Cardiac muscle cell (in vitro differentiated cells and primary cell): ENCODE measurements around the gene UXS1. TPM values are rescaled to one million over a fixed set of nuclear protein-coding genes. Genes with fewer than 3 reads are reported as not detected.

Experiments used
- DNase-seq, 2 donors: peaks; one replicate each; pipeline versions ENCODE4 v3.0.0 to v3.0.0-alpha.2; 2010 to 2017; ENCODE audit warnings: low read depth in 1 of 2, low spot score in 1 of 2
- H3K27ac ChIP-seq: fragments of 200-600 bp; sonication (generic); 2 replicates; pipeline ENCODE4 v1.5.1; 2016
- H3K27me3 ChIP-seq: fragments of 200-600 bp; sonication (generic); 2 replicates; pipeline ENCODE4 v1.6.0; 2016; ENCODE audit warnings: control low read depth
- H3K36me3 ChIP-seq: fragments of 200-600 bp; sonication (generic); 2 replicates; pipeline ENCODE4 v1.5.1; 2016; ENCODE audit warnings: control low read depth
- H3K4me1 ChIP-seq: fragments of 200-600 bp; sonication (generic); 2 replicates; pipeline ENCODE4 v1.8.1; 2017; ENCODE audit warnings: low read depth, mild to moderate bottlenecking, mixed run types
- H3K4me3 ChIP-seq: fragments of 200-600 bp; sonication (generic); 2 replicates; pipeline ENCODE4 v1.5.1; 2016; ENCODE audit warnings: mild to moderate bottlenecking
- H3K9me3 ChIP-seq: fragments of 200-600 bp; sonication (generic); 2 replicates; pipeline ENCODE4 v1.5.1; 2017; ENCODE audit warnings: low read depth, mild to moderate bottlenecking, control low read depth
- CTCF ChIP-seq: IDR thresholded peaks from 2 replicates; pipeline ENCODE4 v1.5.1; 2012; ENCODE audit warnings: low read depth, mild to moderate bottlenecking, low read length
- polyA plus RNA-seq: library from polyadenylated mRNA; unstranded; fragments of >200 nt; fragmentation: Nextera tagmentation; extraction: Ambion mirVana; gene quantifications from 2 replicates; pipeline ENCODE4 v1.2.1, GENCODE V29; 2016
- total RNA-seq: library from RNA; depleted of rRNA; stranded (reverse); fragments of >200 nt; gene quantifications from 2 replicates; pipeline ENCODE4 v1.2.3, GENCODE V29; 2016

The UXS1 gene
- total and polyA plus RNA-seq, 2 experiments from 2014 or later: 28.8 to 44.9 TPM

GRCh38 chr2:106126705-106127281, 67.3 kb downstream of the UXS1 start:
- Histone ChIP-seq H3K27ac (no peak overlapping the region), H3K4me1 (peaks cover 6% of the 10 kb centered on the region), H3K9me3 (no peaks in the 10 kb centered on the region), H3K4me3 (no peak overlapping the region), H3K27me3 (no peaks in the 10 kb centered on the region), H3K36me3 (no peaks in the 10 kb centered on the region)
- DNase-seq: no peak
- no peak for TF ChIP-seq CTCF

- Histone ChIP-seq H3K4me1 (peaks cover 6% of the 10 kb centered on the region), H3K9me3 (no peaks in the 10 kb centered on the region), H3K27me3 (no peaks in the 10 kb centered on the region), H3K4me3 (no peak overlapping the region), H3K27ac (no peak overlapping the region), H3K36me3 (no peaks in the 10 kb centered on the region)
- no peak for TF ChIP-seq CTCF
- DNase-seq: no peak
These were observed 67.8 kb downstream of the UXS1 start for GRCh38 chr2:106126295-106126694.

GRCh38 chr2:106124905-106125549, 69.1 kb downstream of the UXS1 start:
- no peak for DNase-seq
- H3K27ac ChIP-seq: no peak overlapping the region
- H3K36me3 ChIP-seq: no peaks in the 10 kb centered on the region
- no peaks in the 10 kb centered on the region for H3K4me1 ChIP-seq
- no peak overlapping the region for H3K4me3 ChIP-seq
- no peaks in the 10 kb centered on the region for H3K9me3 ChIP-seq
- H3K27me3 ChIP-seq: no peaks in the 10 kb centered on the region
- no peak for TF ChIP-seq CTCF

- H3K36me3 ChIP-seq: no peaks in the 10 kb centered on the region
These were observed 69.9 kb downstream of the UXS1 start for GRCh38 chr2:106124106-106124756.

GRCh38 chr2:106122157-106122556, 71.9 kb downstream of the UXS1 start:
- H3K4me1 ChIP-seq: peaks cover 6% of the 10 kb centered on the region
- H3K4me3 ChIP-seq: no peak overlapping the region
- no peak for TF ChIP-seq CTCF
- H3K36me3 ChIP-seq: no peaks in the 10 kb centered on the region
- no peak overlapping the region for H3K27ac ChIP-seq
- no peak for DNase-seq
- H3K9me3 ChIP-seq: no peaks in the 10 kb centered on the region
- H3K27me3 ChIP-seq: no peaks in the 10 kb centered on the region

More at GRCh38 chr2:106124106-106124756, 69.9 kb downstream of the UXS1 start:
- DNase-seq: no peak
- H3K27me3 ChIP-seq: no peaks in the 10 kb centered on the region
- H3K4me3 ChIP-seq: no peak overlapping the region
- no peaks in the 10 kb centered on the region for H3K9me3 ChIP-seq
- H3K4me1 ChIP-seq: no peaks in the 10 kb centered on the region
- no peak overlapping the region for H3K27ac ChIP-seq
- TF ChIP-seq CTCF: no peak
